ENCODE measurements around the gene ZFYVE27.

Gene ZFYVE27

DNA sequence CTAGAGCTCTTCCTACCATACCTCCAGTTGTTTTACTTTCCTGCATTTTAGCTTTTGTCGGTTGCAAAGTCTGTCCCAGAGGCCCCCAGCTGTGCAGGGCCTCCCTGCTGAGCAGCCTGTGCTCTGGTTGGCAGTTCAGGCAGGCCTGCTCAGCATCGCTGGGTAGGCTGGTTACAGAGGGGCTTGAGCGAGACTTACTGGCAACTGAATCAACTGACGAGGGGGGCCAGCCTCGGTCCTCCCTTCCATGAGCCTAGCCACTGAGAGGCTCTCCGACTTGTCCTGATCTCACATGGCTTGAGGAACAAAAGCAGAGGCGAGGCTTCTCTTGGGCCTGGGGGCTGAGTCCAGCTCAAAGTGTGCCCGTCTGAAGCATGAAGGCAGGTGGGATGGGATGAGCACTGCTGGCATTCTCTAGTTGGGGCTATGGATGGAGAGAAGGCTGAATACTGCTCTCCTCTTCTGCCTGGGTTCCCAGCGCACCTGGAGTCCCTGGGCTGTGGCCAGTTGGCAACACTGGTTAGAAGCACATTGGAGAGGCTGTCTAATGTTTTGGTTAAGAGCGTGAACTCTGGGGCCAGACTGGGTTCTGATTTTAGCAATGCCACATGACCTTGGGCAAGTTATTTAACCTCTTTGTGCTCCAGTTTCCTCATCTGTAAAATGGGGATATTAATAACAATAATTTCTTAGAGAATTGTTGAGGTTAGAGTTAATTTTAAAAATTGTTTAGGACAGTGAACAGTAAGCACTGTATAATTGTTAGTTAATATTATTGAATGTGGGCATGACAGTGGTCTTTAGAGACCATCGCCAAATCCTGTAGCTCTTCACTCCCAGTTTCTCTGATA lies 41.7 kb downstream of the ZFYVE27 start:
- Histone ChIP-seq H3K9ac (ENCODE audit: low read depth, low read length) (no peak overlapping the region; the same call in none of the 2 replicates), H3K4me1 (ENCODE audit: insufficient read depth, low read length) (peaks cover 25% of the 10 kb centered on the region; the same call in 1 of the 2 replicates), H3K36me3 (ENCODE audit: insufficient read depth, low read length) (no peaks in the 10 kb centered on the region)

DNA sequence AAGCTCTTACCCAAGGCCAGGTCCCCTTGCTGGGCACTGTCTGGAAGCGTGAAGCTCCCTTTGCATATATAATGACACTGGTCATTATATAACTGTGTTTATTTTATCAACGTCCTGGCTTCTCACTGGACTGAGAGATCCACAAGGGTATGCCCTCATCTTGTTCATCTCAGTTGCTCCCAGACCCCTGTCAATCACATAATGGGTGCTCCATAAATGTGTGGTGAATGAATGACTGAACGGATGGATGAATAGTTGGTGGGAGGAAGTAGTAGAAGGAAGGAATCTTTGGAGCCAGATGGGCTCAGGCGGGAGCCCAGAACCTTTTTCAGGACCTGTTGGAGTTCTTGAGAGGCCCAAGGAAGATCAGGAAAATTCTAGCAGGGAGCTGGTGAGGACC lies 42.6 kb downstream of the ZFYVE27 start:
- no peaks in the 10 kb centered on the region for H3K36me3 ChIP-seq (ENCODE audit: insufficient read depth, low read length)
- no peaks in the 10 kb centered on the region for H3K9me3 ChIP-seq (ENCODE audit: control insufficient read depth, insufficient read depth, low read length)
- peaks cover 25% of the 10 kb centered on the region; the same call in 1 of the 2 replicates for H3K4me1 ChIP-seq (ENCODE audit: insufficient read depth, low read length)
- no peak overlapping the region for H3K9ac ChIP-seq (ENCODE audit: low read depth, low read length)

More for the DNA sequence above, 41.7 kb downstream of the ZFYVE27 start:
- H3K9me3 ChIP-seq (ENCODE audit: control insufficient read depth, insufficient read depth, low read length), result no peaks in the 10 kb centered on the region; the same call in 1 of the 2 replicates

DNA sequence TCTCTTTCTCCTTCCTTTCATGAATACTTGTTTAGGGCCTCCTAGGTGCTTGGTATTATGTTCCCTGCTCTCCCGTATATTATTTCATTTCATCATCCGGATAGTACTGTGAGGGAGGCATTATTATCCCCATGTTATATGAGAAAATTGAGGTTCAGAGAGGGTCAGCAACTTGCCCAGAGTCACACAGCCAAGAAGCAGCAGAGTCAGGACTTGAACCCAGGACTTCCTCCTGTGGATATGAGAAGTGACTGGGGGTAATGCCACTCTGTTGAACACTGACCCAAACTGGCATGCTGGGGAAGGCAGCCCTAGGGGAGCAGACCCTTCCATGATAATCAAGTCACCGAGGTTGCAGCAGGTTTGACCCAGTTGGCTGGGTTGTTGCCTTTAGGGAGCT lies 43.0 kb downstream of the ZFYVE27 start:
- no peak overlapping the region for H3K9ac ChIP-seq (ENCODE audit: low read depth, low read length)
- no peaks in the 10 kb centered on the region for H3K36me3 ChIP-seq (ENCODE audit: insufficient read depth, low read length)
- no peaks in the 10 kb centered on the region for H3K9me3 ChIP-seq (ENCODE audit: control insufficient read depth, insufficient read depth, low read length)
- peaks cover 25% of the 10 kb centered on the region; the same call in 1 of the 2 replicates for H3K4me1 ChIP-seq (ENCODE audit: insufficient read depth, low read length)

DNA sequence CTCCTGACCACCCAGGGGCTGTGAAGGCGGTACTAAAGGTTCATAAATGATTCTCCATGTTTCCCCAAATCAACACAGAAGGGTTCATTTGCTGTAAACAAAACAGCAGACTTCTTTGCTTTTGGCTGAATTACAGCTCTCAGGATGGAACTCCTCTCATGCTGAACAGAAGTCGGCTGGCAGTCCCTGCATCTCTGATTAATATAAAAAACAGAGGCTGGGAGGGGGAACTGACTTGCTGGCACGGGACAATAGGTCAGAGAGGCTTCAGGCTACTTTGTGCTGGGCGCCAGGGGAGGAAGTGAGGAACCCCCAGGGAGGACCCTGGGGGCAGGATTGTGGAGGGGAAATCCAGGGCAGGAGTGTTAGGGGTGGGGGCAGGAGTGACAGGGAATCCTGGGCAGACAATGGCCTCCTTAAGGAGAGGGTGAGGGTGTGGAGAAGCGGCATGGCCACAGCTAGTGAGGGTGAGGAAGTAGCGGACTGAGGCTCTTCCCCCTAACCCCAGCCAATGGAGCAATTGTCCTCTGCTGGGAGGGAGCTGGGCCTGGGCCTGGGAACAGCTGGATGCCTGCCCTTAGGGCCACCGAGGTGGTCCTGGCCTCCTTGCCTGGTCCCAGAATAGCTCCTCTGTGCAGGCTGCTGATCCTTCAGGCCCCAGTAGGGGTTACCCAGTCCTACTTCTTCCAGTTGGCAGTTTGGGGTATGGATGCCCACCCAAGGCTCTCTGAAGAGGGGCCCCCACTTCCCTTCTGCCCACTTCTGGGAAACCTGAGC lies 44.1 kb downstream of the ZFYVE27 start:
- Histone ChIP-seq H3K9me3 (ENCODE audit: control insufficient read depth, insufficient read depth, low read length) (no peaks in the 10 kb centered on the region), H3K36me3 (ENCODE audit: insufficient read depth, low read length) (no peaks in the 10 kb centered on the region), H3K4me1 (ENCODE audit: insufficient read depth, low read length) (peaks cover 25% of the 10 kb centered on the region; the same call in 1 of the 2 replicates), H3K9ac (ENCODE audit: low read depth, low read length) (no peak overlapping the region)

DNA sequence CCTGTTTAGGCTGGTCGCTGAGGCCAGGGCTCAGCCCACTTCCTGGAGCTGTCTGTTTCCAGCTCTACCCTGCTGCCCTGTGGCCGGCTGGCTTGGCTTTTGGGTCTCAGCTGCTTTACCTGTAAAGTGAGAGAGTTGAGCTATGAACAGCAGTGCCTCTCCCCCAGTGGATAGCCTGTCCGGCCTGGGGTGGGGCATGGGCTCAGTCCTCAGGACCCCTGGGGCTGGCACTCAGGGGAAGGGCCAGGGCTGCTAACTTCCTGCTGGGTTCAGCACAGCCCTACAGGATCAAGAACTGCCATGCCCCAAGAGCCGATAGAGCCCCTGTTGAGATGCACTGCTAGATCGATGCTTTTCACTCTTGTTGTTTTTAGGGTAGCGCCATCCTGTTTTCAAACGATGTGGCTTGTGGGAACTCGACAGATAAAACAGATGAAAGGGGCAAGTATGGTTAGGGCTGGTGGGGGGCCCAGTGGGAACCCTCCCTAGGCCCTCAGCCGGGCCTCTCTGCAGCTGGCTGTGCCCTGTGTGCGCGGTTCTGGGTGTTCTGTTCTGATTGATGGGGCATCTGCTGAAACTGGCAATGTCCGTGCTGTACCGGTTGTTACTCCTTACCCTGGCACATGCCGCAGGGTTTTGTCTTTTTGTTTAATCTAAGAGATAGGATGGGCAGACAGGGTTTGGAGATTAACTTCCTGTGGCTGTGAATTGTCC lies 44.8 kb downstream of the ZFYVE27 start:
- Histone ChIP-seq H3K36me3 (ENCODE audit: insufficient read depth, low read length) (no peaks in the 10 kb centered on the region), H3K4me1 (ENCODE audit: insufficient read depth, low read length) (peaks cover 25% of the 10 kb centered on the region; the same call in 1 of the 2 replicates), H3K9ac (ENCODE audit: low read depth, low read length) (no peak overlapping the region), H3K9me3 (ENCODE audit: control insufficient read depth, insufficient read depth, low read length) (no peaks in the 10 kb centered on the region)

DNA sequence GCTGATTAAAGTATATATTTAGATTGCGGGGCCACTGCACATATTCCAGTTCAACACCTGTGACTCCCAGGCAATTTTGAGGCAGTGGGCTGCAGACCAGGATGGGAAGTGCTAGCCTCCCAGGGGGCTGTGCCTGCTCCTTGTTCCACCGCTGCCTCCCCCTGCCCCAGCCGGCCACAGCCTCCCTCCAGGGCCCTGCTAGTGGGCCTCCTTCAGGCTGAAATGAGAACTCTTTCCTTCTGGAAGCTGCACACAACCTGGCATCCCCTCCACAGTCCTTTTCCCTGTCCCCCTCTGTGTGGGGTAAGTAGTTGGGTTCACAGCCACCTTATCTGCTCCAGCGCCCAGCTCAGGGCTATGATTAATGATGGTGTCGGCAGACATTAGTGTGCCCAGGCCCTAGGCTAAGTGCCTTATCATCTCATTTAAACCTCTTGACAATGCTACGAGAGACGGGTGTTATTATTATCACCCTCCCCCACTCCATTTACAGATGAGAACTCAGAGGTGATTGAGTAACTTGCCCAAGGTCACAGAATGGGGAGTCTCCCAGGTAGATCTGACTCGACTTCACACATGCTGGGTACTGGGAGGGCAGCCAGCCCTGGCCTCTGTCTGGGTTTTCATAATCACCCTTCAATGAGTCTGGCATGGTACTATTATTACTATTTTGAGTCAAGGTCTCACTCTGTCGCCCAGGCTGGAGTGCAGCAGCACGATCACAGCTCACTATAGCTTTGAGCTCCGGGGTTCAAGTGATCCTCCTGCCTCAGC lies 45.7 kb downstream of the ZFYVE27 start:
- Histone ChIP-seq H3K9ac (ENCODE audit: low read depth, low read length) (no peak overlapping the region), H3K4me1 (ENCODE audit: insufficient read depth, low read length) (peaks cover 25% of the 10 kb centered on the region; the same call in 1 of the 2 replicates), H3K36me3 (ENCODE audit: insufficient read depth, low read length) (no peaks in the 10 kb centered on the region), H3K9me3 (ENCODE audit: control insufficient read depth, insufficient read depth, low read length) (no peaks in the 10 kb centered on the region)

DNA sequence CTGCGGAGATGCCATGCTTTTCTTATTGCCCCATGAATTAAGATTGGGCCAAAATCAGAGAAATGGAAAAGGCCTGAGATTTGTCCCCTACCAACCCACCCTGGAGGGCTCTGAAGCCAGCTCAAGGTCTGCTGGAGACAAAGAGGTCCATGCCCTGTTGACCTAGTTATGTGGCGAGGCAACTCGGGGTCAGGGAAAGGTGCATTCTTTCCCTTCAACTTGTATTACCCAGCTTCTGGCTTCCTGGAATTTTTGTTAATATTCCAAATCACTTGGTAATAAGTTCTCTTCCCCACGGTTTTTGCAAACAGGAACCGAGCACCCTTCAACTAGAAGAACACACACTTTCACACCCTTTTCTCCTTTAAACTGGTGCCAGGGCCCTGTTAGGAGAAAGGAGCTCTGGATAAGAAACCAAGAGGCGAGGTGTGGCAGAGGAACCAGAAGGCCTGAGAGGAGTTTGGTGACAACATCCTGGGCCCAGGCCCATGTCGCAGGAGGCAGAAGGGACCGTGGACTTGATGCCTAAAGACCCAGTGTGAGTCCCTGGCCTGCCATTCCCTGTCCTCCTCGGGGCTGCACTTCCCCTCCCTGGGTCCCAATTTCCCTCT lies 47.4 kb downstream of the ZFYVE27 start:
- Histone ChIP-seq H3K4me1 (ENCODE audit: insufficient read depth, low read length) (peaks cover 23% of the 10 kb centered on the region; the same call in 1 of the 2 replicates), H3K9ac (ENCODE audit: low read depth, low read length) (no peak overlapping the region), H3K9me3 (ENCODE audit: control insufficient read depth, insufficient read depth, low read length) (no peaks in the 10 kb centered on the region), H3K36me3 (ENCODE audit: insufficient read depth, low read length) (no peaks in the 10 kb centered on the region)

DNA sequence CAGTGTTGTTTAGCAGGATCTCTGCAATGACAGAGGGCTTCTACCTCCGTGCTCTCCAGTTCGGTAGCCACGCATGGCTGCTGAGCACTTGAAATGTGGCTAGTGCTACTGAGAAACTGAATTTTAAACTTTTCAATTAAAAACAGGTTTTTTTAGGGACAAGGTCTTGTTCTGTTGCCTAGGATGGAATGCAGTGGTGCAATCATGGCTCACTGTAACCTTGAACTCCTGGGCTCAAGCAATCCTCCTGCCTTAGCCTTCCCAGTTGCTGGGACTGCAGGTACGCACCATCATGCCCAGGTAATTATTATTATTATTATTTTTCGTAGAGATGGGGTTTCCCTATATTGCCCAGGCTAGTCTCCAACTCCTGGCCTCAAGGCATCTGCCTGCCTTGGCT lies 48.3 kb downstream of the ZFYVE27 start:
- Histone ChIP-seq H3K36me3 (ENCODE audit: insufficient read depth, low read length) (no peaks in the 10 kb centered on the region), H3K9ac (ENCODE audit: low read depth, low read length) (no peak overlapping the region), H3K9me3 (ENCODE audit: control insufficient read depth, insufficient read depth, low read length) (no peaks in the 10 kb centered on the region), H3K4me1 (ENCODE audit: insufficient read depth, low read length) (peaks cover 23% of the 10 kb centered on the region; the same call in 1 of the 2 replicates)

DNA sequence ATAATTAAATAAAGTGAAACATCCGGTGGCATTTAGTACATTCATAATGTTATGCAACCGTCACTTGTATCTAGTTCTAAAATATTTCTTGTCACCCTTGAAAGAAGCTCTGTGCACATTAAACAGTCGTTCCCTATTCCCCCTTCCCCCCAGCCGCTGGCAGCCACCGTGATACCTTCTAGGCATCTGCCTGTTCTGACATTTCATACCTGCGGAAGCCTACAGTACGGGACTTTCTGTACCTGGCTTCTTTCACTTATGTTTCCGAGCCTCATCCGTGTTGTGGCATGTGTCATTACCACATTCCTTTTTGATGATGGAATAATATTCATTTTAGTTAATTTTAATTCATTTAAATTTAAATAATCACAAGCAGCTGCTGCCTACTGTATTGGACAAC lies 48.8 kb downstream of the ZFYVE27 start:
- H3K36me3 ChIP-seq (ENCODE audit: insufficient read depth, low read length), result no peaks in the 10 kb centered on the region

DNA sequence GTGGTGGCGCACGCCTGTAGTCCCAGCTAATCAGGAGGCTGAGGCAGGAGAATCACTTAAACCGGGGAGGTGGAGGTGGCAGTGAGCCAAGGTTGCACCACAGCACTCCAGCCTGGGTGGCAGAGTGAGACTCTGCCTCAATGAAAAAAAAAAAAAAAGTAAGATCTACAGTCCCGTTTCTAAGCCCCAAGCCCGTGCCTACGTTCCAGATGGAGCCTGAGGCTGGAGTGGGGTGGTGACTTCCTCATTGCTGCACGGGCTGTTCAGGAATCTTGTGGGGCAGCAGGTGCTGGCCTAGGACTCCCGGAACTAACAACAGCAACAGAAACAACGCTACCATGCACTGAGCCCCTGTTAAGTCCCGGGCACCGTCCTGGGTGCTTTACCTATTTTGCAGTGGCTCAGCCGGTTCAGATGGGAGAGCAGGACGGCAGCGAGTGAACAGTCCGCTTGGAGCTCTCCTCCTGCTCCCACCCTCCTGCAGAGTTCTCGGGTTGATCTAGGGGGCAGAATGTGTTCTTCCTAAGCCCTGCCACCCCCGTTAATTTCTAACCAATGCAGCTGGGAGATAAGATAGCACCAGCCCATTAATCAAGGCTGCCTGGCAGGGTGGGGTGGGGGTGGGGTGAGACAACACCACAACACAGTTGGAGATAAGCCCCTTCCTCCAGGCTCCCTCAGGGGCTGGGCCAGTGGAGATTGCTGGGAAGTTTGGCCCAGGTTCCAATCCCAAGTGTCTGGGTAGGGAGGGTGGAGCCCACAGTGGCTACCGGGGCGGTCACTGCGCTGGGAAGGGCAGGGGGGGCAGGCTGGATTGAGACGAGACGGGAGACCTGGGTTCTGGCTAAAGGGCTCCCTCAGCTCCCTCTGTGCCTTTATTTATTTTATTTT lies 51.9 kb downstream of the ZFYVE27 start:
- Histone ChIP-seq H3K9me3 (ENCODE audit: control insufficient read depth, insufficient read depth, low read length) (no peaks in the 10 kb centered on the region), H3K9ac (ENCODE audit: low read depth, low read length) (no peak overlapping the region), H3K4me1 (ENCODE audit: insufficient read depth, low read length) (peaks cover 8% of the 10 kb centered on the region; the same call in 1 of the 2 replicates), H3K36me3 (ENCODE audit: insufficient read depth, low read length) (no peaks in the 10 kb centered on the region)

More for the DNA sequence above, 48.8 kb downstream of the ZFYVE27 start:
- Histone ChIP-seq H3K9me3 (ENCODE audit: control insufficient read depth, insufficient read depth, low read length) (no peaks in the 10 kb centered on the region), H3K9ac (ENCODE audit: low read depth, low read length) (no peak overlapping the region), H3K4me1 (ENCODE audit: insufficient read depth, low read length) (peaks cover 21% of the 10 kb centered on the region; the same call in 1 of the 2 replicates)

DNA sequence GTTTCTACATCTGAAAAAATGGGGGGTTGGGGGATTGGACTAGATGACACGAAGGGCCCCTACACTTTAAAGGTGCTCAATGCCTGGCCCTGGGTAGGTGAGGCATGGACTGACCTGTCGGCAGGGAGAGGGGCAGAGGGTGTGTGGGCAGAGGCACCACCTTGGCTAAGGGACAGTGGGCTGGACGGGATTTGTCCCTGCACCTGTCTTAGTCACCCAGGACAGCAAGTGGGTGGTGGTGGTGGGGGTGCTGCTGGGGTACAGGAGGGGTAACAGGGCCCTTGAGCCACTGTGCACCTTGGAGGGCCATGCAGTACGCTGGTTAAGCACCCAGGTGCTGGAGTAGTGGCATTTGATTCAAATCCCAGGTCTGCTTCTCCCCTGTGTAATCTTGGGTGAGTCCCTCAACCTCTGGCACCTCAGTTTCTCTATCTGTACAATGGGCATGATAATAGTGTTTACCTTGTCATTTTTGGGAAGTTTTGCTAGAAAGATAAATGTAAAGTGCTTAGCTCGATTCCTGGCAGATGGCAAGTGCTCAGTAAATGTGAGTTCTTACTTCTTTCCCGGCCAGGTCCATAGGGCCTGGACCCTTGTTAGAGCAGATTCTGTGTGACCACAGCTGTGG lies 53.0 kb downstream of the ZFYVE27 start:
- Histone ChIP-seq H3K4me1 (ENCODE audit: insufficient read depth, low read length) (peaks cover 8% of the 10 kb centered on the region; the same call in 1 of the 2 replicates), H3K36me3 (ENCODE audit: insufficient read depth, low read length) (no peaks in the 10 kb centered on the region)

More for the DNA sequence above, 53.0 kb downstream of the ZFYVE27 start:
- H3K9me3 ChIP-seq (ENCODE audit: control insufficient read depth, insufficient read depth, low read length), result no peaks in the 10 kb centered on the region
- H3K9ac ChIP-seq (ENCODE audit: low read depth, low read length), result no peak overlapping the region
